Activated CD8-positive, alpha-beta memory T cell treated with anti-CD3 and anti-CD28 coated beads for 4 hours (primary cell): ENCODE measurements around the gene SLC43A1.
"Not testable (repeated sequence)": the region's sequence is repeated elsewhere in the genome, so short reads cannot be mapped to it uniquely, and the experiment has no call there.

Experiments
- DNase-seq, 2 donors: peaks; one replicate each; pipeline ENCODE4 v3.0.0-alpha.2; 2020; ENCODE audit warnings: low read depth in 2 of 2

The SLC43A1 gene

GRCh38 chr11:57515332-57516060 is at the start of gene SLC43A1:
SLC43A1 (minus strand) TSS chr11:57515702; CDS start chr11:57514111, 1,591 bp downstream.
- DNase-seq = no peak

- DNase-seq = no peak
Measured at GRCh38 chr11:57562596-57562995, 47.1 kb upstream of the SLC43A1 start.

GRCh38 chr11:57560146-57560545 is 44.6 kb upstream of the SLC43A1 start:
- DNase-seq = no peak

DNA sequence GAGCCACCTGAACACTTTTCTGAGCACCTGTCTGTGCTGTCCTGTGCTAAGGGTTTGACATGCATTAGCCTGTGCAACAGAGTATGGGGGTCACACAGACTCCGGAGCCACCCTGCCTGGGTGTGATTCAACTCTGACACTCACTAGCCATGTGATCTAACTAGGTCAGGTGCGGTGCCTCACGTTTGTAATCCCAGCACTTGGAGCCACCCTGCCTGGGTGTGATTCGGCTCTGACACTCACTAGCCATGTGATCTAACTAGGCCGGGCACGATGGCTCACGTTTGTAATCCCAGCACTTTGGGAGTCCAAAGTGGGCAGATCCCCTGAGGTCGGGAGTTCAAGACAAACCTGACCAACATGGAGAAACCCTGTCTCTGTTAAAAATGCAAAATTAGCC is 40.5 kb upstream of the SLC43A1 start:
- no peak for DNase-seq

- DNase-seq = no peak
Measured at GRCh38 chr11:57555393-57555792, 39.9 kb upstream of the SLC43A1 start.

DNA sequence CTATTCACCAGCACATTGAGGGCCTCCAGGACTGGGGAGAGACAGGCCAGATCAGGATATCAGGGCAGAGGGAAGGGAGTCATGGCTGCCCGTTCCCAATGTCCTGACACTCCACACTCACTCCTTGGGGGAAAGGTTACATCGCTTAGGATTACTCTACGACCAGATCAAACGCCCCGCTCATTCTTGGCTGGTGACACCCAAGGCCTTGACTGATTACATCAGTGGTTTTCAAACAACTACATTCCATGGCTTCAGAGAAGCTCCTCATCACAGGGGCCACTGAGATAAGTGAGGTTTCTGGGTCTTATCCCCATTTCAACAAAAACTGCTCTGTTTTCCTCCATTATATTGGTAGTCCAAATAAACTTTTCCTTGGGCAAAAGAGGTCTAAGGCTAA is 37.0 kb upstream of the SLC43A1 start:
- DNase-seq = no peak

DNA sequence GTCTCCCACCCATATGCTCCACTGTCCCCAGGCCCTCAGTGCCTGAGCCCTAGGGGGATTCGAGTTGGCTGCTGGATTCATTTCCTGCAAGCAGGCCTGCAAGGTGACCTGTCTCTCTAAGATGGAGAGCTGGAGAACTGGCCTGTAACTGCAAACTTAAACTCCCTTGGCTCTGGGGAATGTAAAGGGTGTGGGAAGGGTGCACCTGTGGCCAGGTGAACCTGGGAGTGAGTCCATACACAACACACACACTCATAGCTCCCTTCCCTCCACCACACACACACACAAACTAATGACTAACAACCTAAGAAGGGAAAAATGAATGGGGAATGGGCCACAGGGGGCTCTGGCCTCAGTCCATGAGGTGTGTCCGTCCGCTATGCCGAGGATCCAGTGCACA is 36.4 kb upstream of the SLC43A1 start:
- DNase-seq = no peak

GRCh38 chr11:57549983-57550382 is 34.5 kb upstream of the SLC43A1 start:
- no peak for DNase-seq

DNA sequence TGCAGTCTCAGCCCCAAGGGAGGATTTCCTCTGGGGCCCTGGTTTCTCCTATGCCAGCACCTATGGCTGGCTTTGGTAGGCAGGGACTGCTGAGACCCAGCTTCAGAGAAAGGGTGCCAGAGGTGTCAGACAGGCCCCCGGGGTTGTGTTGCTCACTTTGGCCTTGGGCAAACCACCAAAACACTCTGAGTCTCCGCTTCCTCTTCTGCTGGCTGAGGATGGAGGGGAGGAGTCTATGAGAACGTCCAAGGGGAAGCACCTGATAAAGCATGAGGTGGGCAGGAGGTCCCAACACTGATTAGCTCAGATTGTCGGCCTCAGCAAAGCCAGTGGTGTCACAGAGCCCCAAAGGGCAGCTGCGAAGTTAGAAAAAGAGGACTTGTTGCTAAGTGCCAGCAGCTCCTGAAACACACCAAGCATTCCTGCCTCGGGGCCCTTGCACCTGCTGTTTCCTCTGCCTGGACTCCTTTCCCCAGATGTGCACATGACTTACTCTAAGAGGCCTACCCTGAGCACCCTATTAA is 32.4 kb upstream of the SLC43A1 start:
- no peak for DNase-seq

- DNase-seq = no peak
Measured at GRCh38 chr11:57546869-57547475, 31.5 kb upstream of the SLC43A1 start.

DNA sequence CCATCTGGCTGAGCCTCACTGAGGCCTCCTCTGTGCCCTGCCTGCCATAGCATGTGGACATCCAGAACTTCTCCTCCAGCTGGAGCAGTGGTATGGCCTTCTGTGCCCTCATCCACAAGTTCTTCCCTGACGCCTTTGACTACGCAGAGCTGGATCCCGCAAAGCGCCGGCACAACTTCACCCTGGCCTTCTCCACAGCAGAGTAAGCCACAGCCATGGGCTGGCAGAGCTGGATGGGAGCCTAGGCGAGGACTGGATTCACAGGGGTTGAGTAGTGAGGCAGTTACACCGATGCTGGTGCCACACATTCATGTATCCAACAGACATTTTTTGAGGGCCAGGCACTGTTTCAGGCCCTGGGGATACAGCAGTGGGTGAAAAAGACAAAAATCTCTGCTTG is 30.9 kb upstream of the SLC43A1 start:
- DNase-seq = no peak

DNA sequence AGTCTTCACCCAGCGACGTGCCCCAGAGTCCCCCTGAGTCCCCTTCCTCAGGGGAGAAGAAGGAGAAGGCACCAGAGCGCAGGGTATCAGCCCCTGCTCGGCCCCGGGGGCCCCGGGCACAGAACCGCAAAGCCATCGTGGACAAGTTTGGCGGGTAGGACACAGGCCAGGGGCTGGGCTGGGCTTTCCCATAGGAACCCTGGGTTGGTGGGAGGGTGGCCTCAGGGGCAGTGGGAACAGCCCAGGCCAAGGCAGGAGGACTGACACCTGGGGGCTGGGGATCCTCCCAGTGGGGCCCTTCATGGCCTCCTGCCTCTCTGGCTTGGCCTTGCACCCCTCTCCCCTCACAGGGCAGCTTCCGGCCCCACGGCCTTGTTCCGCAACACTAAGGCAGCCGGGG is 30.4 kb upstream of the SLC43A1 start:
- DNase-seq = no peak

DNA sequence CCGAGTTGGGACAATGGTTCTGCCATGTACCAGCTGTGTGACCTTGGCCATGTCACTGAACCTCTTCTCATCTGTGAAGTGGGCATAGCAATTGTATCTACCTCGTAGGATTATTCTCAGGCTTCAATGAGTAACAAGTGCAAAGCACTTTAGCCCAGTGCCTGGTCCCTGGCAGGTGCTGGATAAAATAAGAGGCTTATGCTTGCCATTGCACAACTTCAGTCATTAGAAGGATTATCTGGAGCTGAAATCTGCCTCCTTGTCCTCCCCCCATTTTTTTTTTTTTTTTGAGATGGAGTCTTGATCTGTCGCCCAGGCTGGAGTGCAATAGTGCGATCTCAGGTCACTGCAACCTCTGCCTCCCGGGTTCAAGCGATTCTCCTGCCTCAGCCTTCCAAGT is 29.1 kb upstream of the SLC43A1 start:
- DNase-seq = no peak

DNA sequence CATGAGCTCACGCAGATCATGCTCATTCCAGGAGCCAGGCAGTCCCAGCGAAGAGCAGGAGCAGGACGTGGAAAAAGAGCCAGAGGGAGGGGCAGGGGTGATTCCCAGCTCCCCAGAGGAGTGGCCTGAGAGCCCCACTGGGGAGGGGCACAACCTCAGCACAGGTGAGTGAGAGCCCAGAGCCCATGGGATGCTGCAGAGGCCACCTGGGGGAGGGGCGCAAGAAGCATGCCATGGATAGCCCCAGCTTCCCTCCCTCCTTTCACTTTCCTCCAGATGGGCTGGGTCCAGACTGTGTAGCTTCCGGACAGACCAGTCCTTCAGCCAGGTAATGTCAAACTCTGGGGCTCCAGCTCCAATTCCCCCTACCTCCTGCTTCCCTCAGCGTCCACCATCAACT is 28.1 kb upstream of the SLC43A1 start:
- no peak for DNase-seq

- DNase-seq = no peak
Measured at GRCh38 chr11:57542582-57542981, 27.1 kb upstream of the SLC43A1 start.

- DNase-seq = no peak
Measured at GRCh38 chr11:57541169-57541568, 25.7 kb upstream of the SLC43A1 start.

GRCh38 chr11:57539342-57539741 is 23.8 kb upstream of the SLC43A1 start:
- no peak for DNase-seq

GRCh38 chr11:57536947-57537619 is 21.6 kb upstream of the SLC43A1 start, which contains the start of gene SMTNL1:
SMTNL1 (plus strand) TSS chr11:57537595; CDS start chr11:57542643, 5,048 bp downstream.
- no peak for DNase-seq

DNA sequence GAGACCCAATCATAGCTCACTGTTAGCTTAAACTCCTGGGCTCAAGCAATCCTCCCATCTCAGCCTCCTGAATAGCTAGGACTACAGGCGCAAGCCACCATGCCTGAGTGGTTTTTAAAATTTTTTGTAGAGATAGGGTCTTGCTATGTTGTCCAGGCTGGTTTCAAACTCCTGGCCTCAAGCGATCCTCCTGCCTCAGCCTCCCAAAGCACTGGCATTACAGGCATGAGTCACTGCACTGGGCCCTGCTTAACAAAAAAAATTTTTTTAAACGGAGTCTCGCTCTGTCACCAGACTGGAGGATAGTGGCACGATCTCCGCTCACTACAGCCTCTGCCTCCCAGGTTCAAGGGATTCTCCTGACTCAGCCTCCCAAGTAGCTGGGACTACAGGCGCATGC is 18.9 kb upstream of the SLC43A1 start:
- DNase-seq = not testable (repeated sequence)

- DNase-seq = peak; percentile 82 to 92
Measured at GRCh38 chr11:57530596-57531507, 15.3 kb upstream of the SLC43A1 start, which contains the start of gene TIMM10. TIMM10 (minus strand) TSS chr11:57530754; CDS start chr11:57530189, 565 bp downstream.

DNA sequence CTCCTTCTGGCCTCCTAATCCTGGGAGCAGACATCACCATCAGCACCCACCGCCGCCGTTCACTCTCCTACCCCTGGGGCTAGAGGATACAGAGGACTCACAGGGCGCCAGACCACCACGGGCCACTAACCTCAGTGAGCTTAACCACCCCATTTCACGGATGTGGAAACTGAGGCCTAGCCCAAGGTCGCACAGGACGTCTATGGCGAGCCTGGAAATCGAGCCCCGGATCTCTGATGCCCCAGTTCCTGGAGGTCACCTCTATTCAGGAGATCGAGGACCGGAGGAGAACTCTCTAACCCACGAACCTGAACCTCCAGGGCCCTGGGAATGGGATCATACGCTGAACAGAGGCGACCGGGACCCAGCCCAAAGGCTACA is 14.7 kb upstream of the SLC43A1 start:
- DNase-seq = no peak

DNA sequence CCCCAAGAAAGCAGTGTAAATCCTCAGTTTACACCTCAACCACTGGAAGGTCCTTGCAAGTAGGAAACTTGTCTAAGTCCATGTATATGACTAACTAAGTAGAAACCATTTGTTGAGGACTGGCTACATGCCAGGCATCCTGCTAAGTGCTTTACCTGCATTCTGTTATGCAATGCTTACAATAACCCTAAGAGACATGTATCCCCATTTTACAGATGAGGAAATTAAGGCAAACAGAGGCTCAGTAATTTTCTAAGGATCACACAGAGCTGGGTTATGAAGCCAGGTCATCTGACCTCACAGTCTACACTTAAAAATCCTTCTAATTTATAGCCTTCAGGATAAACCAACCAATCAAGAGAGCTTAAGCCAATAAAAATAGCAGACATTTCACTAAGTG is 13.5 kb upstream of the SLC43A1 start:
- no peak for DNase-seq
